Iris pigment epithelial cell (primary cell): ENCODE data around the gene PIN1.
A peak's percentile ranks its signal among the peaks of the same experiment; 100 is the strongest.
"Not testable (repeated sequence)": the region's sequence is repeated elsewhere in the genome, so short reads cannot be mapped to it uniquely, and the experiment has no call there.

Experiments
- DNase-seq: peaks from one replicate; pipeline ENCODE4 v3.0.0-alpha.2; 2011; ENCODE audit warnings: low read depth

The PIN1 gene

DNA sequence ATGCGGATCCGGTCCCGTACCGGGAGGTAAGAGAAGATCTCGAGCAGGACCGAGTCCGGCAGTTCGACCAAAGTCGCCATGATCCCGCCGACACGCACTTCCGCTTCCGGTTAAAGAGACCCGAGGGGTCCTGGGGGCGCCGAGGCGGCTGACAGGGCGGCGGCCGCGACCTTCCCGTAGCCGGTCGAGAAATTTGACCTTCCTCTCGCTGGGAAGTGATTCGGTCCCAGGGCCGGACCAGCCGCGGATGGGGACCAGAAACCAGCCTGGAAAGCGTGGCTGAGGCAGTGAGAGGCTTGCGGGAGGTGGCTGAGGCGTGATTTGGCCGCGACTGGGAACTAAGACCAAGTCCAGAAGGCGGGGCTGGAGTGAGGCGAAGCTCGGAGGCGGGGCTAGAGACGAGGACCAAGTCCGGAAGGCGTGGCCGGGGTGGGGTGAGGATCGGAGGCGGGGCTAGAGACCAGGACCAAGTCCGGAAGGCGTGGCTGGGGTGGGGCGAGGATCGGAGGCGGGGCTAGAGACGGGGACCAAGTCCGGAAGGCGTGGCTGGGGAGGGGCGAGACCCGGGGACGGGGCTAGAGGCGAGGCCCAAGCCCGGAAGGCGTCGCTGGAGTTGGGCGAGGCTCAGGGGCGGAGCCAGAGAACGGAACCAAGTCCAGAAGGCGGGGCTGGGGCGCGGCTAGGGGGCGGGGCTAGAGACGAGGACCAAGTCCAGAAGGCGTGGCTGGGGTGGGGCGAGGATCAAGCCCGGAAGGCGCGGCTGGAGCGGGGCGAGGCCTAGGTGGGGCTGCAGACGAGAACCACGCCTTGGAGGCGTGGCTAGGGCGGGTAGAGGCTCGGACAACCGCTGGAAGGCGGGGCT is 16.2 kb upstream of the PIN1 start, which contains the start of gene FBXL12:
TSS of gene FBXL12 (minus strand) at position 346 of the 862 bp plus-strand sequence. CDS start at position 80, 266 bp downstream.
- peak; percentile 100 for DNase-seq

DNA sequence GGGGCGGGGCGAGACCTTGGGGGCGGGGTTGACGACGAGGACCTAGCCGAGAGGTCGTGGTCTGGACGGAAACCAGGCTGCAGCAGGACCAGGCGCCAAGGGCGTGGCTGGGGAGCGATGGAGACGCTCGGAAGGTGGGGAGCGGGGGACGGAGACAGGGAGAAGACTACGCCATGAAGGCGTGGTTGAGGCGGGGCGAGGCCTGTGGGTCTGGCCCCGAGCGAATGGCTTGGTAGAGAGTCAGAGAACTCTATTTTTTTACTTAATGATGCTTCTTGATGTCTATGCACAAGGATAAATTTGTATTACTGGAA is 15.6 kb upstream of the PIN1 start:
- DNase-seq: no peak

DNA sequence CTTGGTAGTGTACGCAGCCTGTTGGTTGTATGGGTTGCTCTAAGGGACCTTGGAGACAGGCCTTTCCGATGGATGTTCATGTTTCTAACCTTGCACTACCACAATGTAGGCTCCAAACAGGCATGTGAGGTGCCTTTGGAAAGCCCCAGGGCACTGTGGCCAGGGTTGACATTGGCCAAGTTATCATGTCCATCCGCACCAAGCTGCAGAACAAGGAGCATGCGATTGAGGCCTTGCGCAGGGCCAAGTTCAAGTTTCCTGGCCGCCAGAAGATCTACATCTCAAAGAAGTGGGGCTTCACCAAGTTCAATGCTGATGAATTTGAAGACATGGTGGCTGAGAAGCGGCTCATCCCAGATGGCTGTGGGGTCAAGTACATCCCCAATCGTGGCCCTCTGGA is 15.1 kb upstream of the PIN1 start:
- DNase-seq: not testable (repeated sequence)

DNA sequence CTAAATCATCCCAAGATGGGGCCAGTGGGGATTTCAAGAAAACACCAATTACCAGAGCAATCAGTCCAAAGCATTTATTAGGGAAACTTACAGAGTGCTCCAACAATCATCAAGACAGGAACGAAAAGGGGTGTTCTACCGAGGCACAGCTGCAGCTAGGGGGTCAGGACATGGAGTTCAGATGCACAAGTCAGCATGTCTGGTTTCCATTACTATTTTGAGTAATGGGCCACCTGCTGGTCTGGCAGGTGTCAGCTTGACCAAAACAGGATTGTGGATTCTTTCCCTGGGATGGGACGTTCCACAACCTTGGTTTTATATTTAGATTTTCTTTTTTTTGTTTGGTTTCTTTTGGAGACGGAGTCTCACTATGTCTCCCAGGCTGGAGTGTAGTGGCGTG is 11.3 kb upstream of the PIN1 start:
- no peak for DNase-seq

DNA sequence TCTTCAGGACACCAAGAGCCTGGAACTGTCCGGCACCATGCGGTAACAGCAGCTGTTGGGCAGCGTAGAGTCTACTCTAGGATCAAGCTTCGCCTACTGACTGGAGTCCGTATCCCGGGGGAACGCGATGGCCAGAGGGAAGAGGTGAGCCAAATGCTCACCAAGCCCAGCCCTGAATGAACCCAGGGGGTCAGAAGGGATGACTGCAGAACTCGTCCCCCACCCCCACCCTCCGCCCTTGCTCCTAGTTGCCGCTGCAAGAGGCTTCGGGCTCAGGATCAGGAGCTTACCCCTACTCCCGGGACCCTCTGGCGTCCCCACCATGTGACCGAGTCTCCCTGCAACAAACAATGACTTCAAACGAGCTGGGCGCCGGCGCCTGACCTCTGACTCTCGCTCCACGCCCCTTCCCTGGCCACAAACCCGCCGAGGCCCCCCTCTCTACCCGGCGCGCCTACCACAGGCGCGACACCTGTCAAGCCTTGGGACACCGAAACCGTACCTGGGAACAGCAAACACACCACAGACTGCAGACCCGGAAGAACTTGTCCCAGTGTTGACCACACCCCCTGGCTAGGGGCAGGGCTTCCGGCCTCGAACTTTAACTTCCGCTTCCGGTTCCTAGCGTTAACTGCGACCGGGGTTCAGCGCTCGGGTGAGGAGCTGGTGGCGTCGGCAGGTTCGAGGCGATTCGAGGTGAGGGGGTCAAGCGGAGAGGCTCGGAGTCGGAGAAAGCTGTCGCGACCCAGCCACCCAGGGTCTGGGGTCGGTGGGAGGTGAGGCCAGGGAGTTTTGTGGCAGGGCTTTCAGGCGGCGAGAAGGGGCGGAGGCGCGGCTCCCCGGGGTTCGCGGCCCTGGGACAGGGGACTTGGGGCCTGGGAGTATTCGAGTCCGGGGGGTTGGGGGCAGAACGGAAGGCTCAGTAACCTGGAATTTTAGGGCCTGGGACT is 7.6 kb upstream of the PIN1 start, which contains the start of gene UBL5:
TSS of gene UBL5 (plus strand) at position 630 of the 950 bp plus-strand sequence. CDS start 420 bp downstream, outside the sequence.
- peak; percentile 84 for DNase-seq

DNA sequence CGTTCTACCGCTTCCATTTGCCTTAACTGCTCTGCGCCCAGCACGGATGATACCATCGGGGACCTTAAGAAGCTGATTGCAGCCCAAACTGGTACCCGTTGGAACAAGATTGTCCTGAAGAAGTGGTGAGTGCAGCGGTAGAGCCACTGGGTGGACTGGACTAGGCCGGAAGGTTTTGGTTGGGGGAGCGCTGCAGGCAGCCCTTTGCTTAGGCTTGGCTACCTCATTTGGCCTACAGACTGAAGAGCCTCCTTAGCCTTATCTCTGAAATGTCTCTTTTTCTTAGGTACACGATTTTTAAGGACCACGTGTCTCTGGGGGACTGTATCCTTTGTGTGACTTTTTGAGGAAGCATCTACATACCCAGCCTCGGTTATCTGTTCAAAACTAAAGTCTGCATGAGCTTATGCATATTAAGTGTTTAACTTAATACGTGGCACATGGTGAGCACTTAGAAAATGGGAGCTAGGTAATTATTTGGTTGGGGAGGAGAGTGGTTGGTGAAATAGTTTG is 6.5 kb upstream of the PIN1 start:
- DNase-seq: no peak

DNA sequence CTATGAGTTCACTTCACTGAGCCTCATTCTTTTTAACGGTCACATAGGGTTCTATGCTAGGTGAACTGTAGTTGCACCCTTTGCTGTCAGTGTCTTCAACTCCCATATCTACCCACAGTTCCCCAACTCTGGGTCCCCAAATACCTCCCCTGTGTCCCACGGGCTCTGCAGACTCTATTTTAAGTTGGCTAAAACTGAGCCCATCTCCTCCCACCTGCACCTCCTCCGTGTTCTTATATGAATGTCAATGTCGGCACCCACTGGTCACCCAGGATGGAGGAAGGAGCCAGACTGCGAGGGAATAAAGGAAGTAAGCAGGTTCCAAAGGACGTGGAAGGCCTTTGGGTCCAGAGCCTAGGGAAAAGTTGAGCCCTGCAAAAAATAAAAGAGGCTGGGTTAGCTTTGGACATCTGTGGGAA is 802 bp upstream of the PIN1 start:
- DNase-seq: no peak

DNA sequence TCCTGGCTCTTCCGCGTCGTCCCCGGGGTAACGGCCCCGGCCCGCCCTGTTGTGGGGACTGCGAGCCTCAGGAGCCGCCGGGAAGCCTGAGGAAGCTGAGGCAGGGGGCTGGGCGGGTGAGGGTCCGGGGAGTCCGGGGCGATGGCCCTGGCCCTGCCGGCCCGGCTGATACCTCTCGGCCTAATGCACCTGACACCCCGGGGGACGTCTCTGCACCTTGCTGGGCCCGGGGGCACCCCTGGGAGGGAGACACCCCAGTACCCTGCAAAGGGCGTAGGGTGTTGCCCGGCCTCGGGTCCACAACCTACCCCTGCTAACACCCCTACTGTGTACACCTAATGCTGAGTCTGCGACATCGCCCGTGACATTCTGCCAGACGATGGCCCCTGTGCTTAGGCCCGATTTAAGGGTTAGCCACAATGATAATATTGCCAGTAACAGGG is 410 bp downstream of the PIN1 start:
- no peak for DNase-seq

DNA sequence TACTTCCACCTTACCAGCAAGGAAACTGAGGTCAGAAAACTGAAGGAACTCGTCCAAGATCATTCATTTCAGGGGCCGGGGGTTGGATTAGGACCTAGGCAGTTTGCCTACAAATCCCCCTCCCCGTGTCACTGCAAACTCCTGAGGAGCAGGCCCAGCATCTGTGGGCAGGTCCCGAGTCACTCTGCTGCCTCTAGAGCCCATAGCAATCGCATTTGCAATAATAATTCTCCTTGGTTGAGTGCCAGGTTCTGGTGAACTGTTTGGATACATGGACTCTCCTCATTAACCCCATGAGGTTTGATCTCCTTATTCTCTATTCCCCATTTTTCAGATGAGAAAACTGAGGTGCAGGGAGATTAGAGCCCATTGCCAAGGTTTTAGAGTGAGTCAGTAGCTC is 903 bp downstream of the PIN1 start:
- peak; percentile 59 for DNase-seq

DNA sequence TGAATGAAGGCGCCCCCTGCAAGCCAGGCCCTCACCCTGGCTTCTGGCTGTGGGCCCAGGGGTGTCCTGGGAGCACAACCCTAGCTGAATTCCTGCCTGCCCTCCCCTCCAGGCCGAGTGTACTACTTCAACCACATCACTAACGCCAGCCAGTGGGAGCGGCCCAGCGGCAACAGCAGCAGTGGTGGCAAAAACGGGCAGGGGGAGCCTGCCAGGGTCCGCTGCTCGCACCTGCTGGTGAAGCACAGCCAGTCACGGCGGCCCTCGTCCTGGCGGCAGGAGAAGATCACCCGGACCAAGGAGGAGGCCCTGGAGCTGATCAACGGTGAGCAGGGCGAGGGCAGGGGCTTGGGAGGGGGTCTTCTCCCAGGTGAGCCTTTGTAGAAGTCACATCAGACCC is 3.2 kb downstream of the PIN1 start:
- no peak for DNase-seq

DNA sequence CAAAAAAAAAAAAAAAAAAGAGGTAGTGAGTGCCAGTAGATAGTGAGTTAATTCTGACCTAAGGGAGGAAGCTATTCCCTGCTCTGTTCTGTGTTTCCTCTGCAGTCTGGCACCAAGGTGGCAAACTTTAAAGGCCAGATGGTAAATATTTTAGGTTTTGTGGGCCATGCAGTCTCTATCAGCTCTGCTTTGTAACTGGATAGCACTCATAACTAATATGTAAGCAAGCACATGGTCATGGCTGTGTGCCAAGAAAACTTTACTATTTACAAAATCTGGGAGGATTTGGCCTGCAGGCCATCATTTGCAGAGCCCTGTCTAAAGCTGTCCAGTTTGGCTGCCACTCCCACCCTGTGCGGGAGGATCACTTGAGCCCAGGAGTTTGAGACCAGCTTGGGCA is 4.3 kb downstream of the PIN1 start:
- peak; percentile 59 for DNase-seq

DNA sequence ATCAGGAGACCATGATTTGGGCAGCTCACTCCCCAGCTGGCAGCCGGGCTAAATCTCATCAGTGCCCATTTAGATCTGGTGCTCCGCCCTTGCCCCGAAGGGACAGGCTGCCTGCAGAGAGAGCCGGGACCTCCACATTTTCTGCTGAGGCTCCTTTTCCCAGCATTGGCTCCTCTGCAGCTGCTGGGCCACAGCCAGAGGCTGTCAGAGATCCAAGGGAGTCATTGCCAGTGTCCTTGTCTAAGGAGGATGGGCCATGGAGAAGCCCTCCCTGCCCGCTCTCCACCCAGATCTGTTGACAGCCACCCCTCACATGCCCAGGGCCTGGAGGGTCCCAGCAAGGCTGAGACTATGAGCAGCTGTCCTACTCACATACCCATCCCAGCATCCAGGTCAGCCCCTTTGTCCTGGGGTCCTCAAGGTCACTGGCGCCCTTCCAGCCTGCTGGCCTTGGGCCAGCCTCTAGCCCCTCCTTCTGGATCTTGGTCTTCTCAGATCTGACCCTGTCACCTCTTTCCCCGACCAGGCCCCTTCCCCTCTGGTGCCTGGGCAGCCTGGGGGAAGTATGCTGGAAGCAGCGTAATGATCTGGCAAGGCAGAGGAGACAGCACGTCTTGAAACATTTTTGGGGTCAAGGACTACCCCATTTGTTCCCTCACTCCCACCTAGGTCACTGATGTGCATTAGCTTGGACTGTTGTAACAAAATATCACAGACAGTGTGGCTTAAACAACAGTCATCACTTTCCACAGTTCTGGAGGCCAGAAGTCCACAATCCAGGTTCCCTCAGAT is 7.9 kb downstream of the PIN1 start:
- DNase-seq: no peak

DNA sequence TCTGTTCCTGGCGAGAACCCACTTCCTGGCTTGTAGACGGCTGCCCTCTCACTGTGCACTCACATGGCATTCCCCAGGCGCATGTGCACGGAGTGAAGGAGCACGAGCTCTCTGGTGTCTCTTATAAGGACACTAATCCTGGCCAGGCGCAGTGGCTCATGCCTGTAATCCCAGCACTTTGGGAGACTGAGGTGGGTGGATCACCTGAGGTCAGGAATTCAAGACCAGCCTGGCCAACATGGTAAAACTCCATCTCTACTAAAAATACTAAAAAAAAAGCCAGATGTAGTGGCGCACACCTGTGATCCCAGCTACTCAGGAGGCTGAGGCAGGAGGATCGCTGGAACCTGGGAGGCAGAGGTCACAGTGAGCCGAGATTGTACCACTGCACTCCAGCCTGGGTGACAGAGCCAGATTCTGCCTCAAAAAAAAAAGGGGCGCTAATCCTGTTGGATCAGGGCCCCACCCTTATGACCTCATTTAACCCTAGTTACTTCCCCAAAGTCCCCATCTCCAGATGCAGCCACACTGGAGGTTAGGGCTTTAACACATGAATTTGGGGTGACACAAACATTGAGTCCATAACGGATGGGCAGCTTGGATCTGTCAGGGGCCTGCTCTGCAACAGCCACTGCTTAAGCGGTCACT is 8.6 kb downstream of the PIN1 start:
- DNase-seq: not testable (repeated sequence)

DNA sequence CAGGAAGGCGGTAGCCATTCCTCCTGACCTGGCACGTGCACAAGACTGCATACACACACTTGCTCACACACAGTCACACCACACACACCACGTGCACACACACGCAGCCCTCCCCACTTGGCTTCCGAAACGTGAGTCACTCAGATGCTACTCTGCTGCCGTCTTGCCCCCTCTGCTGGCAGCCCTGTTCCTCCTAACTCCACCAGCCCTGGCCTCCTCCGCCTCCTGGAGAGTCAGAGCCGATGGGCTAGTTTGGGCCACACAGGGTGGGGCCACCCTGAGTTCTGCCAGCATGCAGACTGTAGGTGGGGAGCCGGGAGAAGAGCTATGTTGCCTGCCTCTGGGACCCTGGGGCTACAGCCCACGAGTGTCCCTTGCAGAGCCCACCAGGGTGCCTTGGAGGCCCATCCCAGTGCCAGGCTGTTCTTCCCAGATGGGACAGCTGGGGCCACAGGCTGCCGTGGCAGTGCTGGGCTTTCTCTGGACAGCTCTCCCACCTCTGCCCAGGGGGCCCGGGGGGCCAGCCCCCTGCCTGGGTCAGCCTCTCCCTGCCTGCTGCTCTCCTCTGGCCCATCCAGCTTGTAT is 12.1 kb downstream of the PIN1 start:
- DNase-seq: peak; percentile 94

DNA sequence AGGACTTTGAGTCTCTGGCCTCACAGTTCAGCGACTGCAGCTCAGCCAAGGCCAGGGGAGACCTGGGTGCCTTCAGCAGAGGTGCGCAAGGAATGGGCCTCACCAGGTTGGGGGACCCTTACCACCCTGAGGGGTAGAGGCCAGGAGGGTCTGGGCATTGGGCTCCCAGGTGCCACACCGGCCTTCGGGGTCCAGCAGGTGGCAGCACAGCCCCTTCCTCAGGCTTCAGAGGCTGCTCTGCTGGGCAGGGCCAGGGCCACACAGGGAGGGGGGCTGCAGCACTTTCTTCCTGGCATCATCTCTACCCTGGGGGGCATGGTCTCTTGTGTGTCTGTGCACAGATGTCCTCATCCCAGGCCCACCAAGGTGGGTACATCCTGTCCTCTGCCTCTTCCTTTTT is 12.9 kb downstream of the PIN1 start:
- no peak for DNase-seq

DNA sequence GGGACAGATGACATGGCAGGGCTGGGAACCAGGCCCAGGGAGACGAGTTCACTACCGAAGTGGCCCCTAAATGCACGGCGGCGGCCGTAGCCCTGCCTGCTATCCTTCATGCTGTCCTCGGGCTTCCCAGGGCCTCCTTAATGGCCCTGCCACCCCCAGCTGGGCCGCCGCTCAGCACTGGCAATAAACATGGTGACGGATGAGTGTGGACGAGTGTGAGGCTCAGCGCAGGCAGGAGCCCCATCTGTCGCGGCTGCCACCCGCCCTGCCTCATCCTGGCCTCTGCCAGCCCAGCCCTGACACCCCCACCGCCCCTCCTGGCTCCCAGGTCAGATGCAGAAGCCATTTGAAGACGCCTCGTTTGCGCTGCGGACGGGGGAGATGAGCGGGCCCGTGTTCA is 13.6 kb downstream of the PIN1 start:
- DNase-seq: no peak

DNA sequence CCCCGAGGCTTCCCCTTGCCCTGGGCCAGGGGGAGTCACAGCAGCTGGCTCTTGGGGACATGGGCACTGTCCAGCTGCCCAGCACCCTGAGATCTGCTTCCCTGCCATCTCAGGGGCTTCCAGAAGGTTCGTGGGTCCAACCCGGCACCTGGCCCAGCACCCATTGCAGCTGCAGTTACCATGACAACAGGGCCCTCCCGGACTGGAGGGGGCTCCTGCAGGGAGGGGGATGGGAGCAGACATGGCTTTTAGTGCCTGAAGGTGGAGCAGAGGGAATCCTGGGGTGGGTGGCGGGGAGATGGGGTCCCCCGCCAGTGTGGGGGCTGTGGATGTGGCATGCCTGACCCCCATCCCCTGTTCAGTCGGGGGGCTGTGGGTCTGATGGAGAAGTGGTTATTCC is 14.7 kb downstream of the PIN1 start:
- DNase-seq: no peak

DNA sequence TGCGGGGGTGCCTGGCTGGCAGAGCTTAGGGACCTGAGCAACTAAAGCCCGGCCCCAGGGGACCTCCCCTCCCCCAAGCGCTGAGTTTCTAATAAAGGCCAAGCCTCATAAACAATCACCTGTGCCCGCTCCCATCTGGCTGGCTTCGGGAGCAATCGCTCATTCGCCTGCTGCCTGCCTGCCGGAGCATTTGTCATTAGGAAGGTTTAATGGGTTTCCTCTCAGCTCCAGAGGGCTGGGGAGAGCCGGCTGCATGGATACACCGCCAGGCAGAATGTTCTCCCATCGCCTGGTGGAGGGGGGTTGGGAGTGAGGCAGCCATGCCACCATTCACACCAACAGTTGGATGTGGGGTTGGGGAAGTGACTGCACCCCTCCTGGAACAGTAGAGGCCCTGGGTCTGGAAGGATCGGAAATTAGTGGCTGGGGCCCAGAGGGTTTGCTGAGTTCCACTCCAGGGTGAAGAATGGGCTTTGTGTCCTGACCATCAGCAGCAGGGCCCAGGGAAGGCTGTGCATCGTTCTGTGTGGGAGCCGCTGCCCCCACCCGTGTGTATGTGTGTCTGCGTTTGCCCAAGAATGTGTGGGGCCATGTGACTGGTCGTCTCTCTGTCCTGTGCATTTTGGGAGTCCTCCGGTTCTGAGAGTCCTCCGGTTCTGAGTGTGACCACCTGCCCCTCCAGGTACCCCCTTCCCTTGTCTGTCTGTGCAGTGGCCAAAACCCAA is 15.3 kb downstream of the PIN1 start:
- DNase-seq: no peak

DNA sequence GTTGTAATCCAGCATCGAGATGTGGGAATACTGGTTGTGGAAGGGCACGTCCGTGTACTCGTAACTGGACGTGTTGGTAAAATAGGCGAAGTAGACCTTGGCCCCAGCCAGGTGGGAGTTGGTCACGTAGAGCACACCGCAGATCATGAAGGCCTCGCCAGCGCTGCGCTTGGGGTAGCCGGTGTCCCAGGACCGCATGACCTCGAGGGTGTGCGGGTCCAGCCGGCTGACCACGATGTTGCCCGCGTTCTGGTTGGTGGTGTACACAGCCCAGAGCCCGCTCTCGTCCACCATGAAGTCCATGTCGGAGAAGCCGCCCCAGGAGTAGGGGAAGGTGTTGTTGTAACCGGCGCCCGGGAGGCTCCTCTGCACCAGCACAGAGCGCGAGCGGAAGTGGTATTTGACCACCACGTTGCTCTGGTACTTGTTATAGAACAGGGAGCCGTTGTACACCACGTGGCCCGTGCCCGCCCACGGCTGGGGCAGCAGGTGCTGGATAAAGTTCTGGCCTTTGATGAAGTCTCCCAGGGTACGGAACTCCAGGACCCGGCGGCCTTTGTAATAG is 19.2 kb downstream of the PIN1 start:
- no peak for DNase-seq

DNA sequence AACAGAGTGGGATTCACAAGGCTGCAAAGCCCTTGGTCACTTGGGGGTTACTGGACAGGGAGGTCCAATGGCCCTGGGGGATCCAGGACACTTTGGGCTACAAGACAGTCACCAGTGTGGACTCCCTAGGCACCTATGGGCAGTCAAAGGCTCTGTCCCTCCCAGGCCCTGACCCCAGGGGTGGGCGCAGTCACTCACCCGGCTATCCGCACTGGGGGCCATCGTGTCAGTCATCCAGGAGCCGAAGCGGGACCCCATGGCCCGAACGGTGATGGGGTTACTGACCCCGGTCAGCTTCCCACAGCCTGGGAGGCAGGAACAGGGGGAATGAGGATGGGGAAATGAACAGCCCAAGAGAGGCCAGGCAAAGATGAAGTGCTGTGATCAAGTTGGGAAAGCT is 21.5 kb downstream of the PIN1 start:
- no peak for DNase-seq
